ENCODE data around the gene RPS6KC1. TPM values are rescaled to one million over a fixed set of nuclear protein-coding genes. Genes with fewer than 3 reads are reported as not detected.

RPS6KC1 gene
- total RNA-seq, 4 donors from 2014 or later, result 16.1 to 22.6 (median 21.4) TPM

DNA sequence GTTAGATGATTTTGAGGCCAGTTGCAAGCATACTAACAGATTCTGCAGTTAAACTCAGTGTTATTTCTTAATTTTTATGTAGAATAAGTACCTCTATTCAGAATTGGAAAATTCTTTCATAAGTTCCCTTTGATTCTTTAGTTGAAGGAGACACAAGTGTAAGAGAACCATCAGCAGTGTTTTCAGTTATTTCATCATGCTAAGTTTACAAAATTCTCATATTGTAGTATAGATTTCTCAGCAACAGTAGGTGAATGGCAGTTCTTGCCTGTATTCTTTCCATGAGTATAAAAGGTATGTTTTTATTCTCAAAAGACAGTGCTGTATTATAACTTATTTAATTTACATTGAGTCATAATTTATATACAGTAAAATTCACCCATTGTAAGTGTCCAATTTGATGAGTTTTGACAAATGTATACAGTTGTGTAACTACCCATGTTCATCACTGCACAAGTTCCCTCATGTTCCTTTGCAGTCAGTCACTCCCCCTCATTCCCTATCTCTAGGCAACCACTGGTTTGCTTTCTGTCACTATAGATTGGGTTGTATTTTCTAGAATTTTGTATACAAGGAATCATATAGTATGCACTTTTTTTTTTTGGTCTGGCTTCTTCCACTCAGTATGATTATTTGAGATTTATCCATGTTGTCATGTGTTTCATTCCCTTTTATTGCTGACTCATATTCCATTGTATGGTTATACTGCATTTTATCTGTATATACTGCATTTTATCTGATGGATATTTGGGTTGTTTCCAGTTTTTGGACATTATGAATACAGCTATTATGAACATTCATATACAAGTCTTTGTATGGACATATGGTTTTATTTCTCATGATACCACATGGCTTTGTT, 3.9 kb downstream of the RPS6KC1 start:
- TF ChIP-seq CTCF (IDR thresholded peaks at IDR 0.05), result no peak

GRCh38 chr1:213055767-213056166, 4.7 kb downstream of the RPS6KC1 start:
- no peak for DNase-seq (ENCODE audit: low spot score)
- no peak for TF ChIP-seq CTCF (IDR thresholded peaks at IDR 0.05)
- no peak for ATAC-seq (ENCODE audit: low FRiP score)

More for the DNA sequence above, 3.9 kb downstream of the RPS6KC1 start:
- ATAC-seq (ENCODE audit: low FRiP score) (no peak), DNase-seq (ENCODE audit: low spot score) (no peak)

DNA sequence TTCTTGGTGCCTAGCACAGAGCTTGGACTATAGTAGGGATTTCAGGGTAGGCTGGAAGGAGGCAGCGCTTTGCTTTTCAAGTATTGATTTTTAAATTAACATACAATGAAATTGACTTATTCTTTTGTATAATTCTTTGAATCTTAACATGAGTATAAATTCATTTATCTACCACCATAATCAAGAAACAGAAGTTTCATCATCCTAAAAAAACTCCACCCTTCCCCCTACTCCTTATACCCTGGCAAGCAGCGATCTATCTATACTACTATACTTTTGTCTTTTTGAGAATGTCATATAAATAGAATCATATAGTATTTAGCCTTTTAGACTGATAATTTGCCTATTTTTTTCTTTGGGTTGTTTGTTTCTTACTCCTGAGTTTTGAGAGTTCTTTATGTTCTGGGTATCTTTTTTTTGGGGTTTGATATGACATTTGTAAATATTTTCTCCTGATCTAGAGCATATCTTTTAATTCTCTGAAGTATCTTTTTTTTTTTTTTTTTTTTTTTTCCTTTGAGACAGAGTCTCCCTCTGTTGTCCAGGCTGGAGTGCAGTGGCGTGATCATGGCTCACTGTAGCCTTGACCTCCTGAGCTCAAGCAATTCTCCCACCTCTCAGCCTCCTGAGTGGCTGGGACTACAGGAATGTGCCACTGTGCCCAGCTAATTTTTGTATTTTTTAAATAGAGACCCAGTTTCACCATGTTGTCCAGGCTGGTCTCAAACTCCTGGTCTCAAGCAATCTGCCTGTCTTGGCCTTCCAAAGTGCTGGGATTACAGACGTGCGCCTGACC, 6.4 kb downstream of the RPS6KC1 start:
- ATAC-seq (ENCODE audit: low FRiP score) (no peak), DNase-seq (ENCODE audit: low spot score) (no peak)
- TF ChIP-seq CTCF (IDR thresholded peaks at IDR 0.05), result no peak

DNA sequence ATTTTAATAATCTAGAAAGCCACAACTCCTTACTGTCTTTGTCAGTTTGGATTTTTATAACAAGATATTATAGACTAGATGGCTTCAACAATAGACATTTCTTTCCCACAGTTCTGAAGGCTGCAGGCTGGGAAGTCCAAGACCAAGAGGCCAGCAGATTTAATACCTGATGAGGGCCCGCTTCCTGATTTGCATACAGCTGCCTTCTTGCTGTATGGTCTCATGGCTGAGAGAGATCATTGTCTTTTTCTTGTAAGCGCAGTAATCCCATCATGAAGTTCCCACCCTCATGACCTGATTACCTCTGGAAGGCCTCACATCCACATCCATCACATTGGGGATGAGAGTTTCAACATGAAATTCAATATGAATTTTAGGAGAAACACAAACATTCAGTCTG, 9.8 kb downstream of the RPS6KC1 start:
- no peak for ATAC-seq (ENCODE audit: low FRiP score)
- no peak for TF ChIP-seq CTCF (IDR thresholded peaks at IDR 0.05)
- DNase-seq (ENCODE audit: low spot score), result no peak

GRCh38 chr1:213061263-213061662, 10.2 kb downstream of the RPS6KC1 start:
- DNase-seq (ENCODE audit: low spot score), result no peak
- ATAC-seq (ENCODE audit: low FRiP score), result no peak
- no peak for TF ChIP-seq CTCF (IDR thresholded peaks at IDR 0.05)

- TF ChIP-seq CTCF (IDR thresholded peaks at IDR 0.05), result no peak
- no peak for ATAC-seq (ENCODE audit: low FRiP score)
- no peak for DNase-seq (ENCODE audit: low spot score)
These were observed 14.8 kb downstream of the RPS6KC1 start for GRCh38 chr1:213065800-213066199.
